SK-N-SH treated with all-trans-retinoic acid at 6 μM for 48 hours (cell line): ENCODE measurements around the gene GTF3C2.

ENCODE experiments used
- ATAC-seq: fragments of 200-7000 bp; cut with Tn5 transposase; 3 replicates; pipeline ENCODE4 v1.9.1; 2020; ENCODE audit warnings: mild to moderate bottlenecking, moderate library complexity
- ARNTL ChIP-seq: fragments of 450-650 bp; formaldehyde crosslinking; IDR thresholded peaks from 2 replicates; pipeline ENCODE4 v1.5.0; 2020; ENCODE audit warnings: low read depth, mild to moderate bottlenecking, moderate library complexity, borderline replicate concordance
- BACH2 ChIP-seq: fragments of 250-450 bp; sonication (Bioruptor Pico); IDR thresholded peaks from 2 replicates; pipeline ENCODE4 v1.9.0; 2021; ENCODE audit warnings: mild to moderate bottlenecking, borderline replicate concordance
- CREB5 ChIP-seq: fragments of 250-450 bp; sonication (Bioruptor Pico); IDR thresholded peaks from 2 replicates; pipeline ENCODE4 v1.5.1; 2020; ENCODE audit warnings: low read depth, mild to moderate bottlenecking, moderate library complexity
- CSDC2 ChIP-seq: fragments of 250-450 bp; sonication (Bioruptor Pico); IDR thresholded peaks from 2 replicates; pipeline ENCODE4 v1.5.0; 2020; ENCODE audit warnings: mild to moderate bottlenecking, moderate library complexity
- ESRRG ChIP-seq: fragments of 250-450 bp; sonication (Bioruptor Pico); IDR thresholded peaks from 2 replicates; pipeline ENCODE4 v1.6.1; 2021; ENCODE audit warnings: mild to moderate bottlenecking
- GLIS3 ChIP-seq: fragments of 250-450 bp; sonication (Bioruptor Pico); IDR thresholded peaks from 2 replicates; pipeline ENCODE4 v1.5.0; 2020; ENCODE audit warnings: mild to moderate bottlenecking, moderate library complexity
- OSR1 ChIP-seq: fragments of 250-450 bp; sonication (Bioruptor Pico); IDR thresholded peaks from 2 replicates; pipeline ENCODE4 v1.8.0; 2022; ENCODE audit warnings: moderate library complexity, mild to moderate bottlenecking, inconsistent platforms
- PATZ1 ChIP-seq: fragments of 250-450 bp; sonication (Bioruptor Pico); IDR thresholded peaks from 2 replicates; pipeline ENCODE4 v1.8.0; 2020; ENCODE audit warnings: mild to moderate bottlenecking, moderate library complexity, borderline replicate concordance
- POU6F1 ChIP-seq: fragments of 250-450 bp; sonication (Bioruptor Pico); IDR thresholded peaks from 2 replicates; pipeline ENCODE4 v1.8.0; 2021; ENCODE audit warnings: low read depth, mild to moderate bottlenecking, moderate library complexity, borderline replicate concordance
- RARB ChIP-seq: fragments of 250-450 bp; sonication (Bioruptor Pico); IDR thresholded peaks from 2 replicates; pipeline ENCODE4 v1.8.0; 2021; ENCODE audit warnings: mild to moderate bottlenecking, moderate library complexity
- SNAI2 ChIP-seq: fragments of 250-450 bp; sonication (Bioruptor Pico); IDR thresholded peaks from 2 replicates; pipeline ENCODE4 v1.5.0; 2020; ENCODE audit warnings: mild to moderate bottlenecking, moderate library complexity
- TCF4 ChIP-seq: fragments of 250-450 bp; sonication (Bioruptor Pico); IDR thresholded peaks from 2 replicates; pipeline ENCODE4 v1.8.0; 2021; ENCODE audit warnings: mild to moderate bottlenecking, moderate library complexity, borderline replicate concordance
- TSHZ2 ChIP-seq: fragments of 250-450 bp; sonication (Bioruptor Pico); IDR thresholded peaks from 2 replicates; pipeline ENCODE4 v1.5.0; 2020; ENCODE audit warnings: mild to moderate bottlenecking, moderate library complexity
- ZC3H10 ChIP-seq: fragments of 250-450 bp; sonication (Bioruptor Pico); IDR thresholded peaks from 2 replicates; pipeline ENCODE4 v1.5.1; 2021; ENCODE audit warnings: mild to moderate bottlenecking, moderate library complexity
- ZFP30 ChIP-seq: fragments of 450-650 bp; formaldehyde crosslinking; IDR thresholded peaks from 2 replicates; pipeline ENCODE4 v1.5.0; 2022; ENCODE audit warnings: mild to moderate bottlenecking, moderate library complexity
- ZNF565 ChIP-seq: fragments of 450-650 bp; formaldehyde crosslinking; conservative IDR thresholded peaks from 2 replicates; pipeline ENCODE4 v1.5.0; 2020; ENCODE audit warnings: low read depth, mild to moderate bottlenecking, moderate library complexity
- ZNF70 ChIP-seq: fragments of 450-650 bp; formaldehyde crosslinking; IDR thresholded peaks from 2 replicates; pipeline ENCODE4 v1.5.0; 2020; ENCODE audit warnings: mild to moderate bottlenecking, moderate library complexity
- ZNF8 ChIP-seq: fragments of 450-650 bp; formaldehyde crosslinking; IDR thresholded peaks from 2 replicates; pipeline ENCODE4 v1.5.0; 2020; ENCODE audit warnings: mild to moderate bottlenecking, moderate library complexity

GTF3C2 gene

GRCh38 chr2:27400348-27401135, 44.0 kb upstream of the GTF3C2 start (continued):
- no peak for TF ChIP-seq POU6F1 (CRISPR knock-in tag)
- TF ChIP-seq CREB5, result no peak
- TF ChIP-seq CSDC2, result no peak
- TF ChIP-seq SNAI2 (CRISPR knock-in tag), result no peak
- no peak for TF ChIP-seq GLIS3 (CRISPR knock-in tag)
- TF ChIP-seq ZFP30 (CRISPR knock-in tag), result no peak
- no peak for TF ChIP-seq ZNF70 (CRISPR knock-in tag)
- TF ChIP-seq, all 23 proteins: peak for 0

- no peak for ATAC-seq
- TF ChIP-seq ARNTL (CRISPR knock-in tag), result no peak
- TF ChIP-seq BACH2 (CRISPR knock-in tag), result no peak
- TF ChIP-seq ZNF70 (CRISPR knock-in tag), result no peak
- no peak for TF ChIP-seq POU6F1 (CRISPR knock-in tag)
- no peak for TF ChIP-seq GLIS3 (CRISPR knock-in tag)
- no peak for TF ChIP-seq ZC3H10 (CRISPR knock-in tag)
- TF ChIP-seq CREB5, result no peak
- TF ChIP-seq ESRRG (CRISPR knock-in tag), result no peak
- no peak for TF ChIP-seq RARB (CRISPR knock-in tag)
- TF ChIP-seq SNAI2 (CRISPR knock-in tag), result no peak
- TF ChIP-seq TSHZ2 (CRISPR knock-in tag), result no peak
- TF ChIP-seq TCF4 (CRISPR knock-in tag), result no peak
Observed at GRCh38 chr2:27398962-27399361, 42.4 kb upstream of the GTF3C2 start.

- ATAC-seq, result no peak
Observed at GRCh38 chr2:27393225-27393624, 36.7 kb upstream of the GTF3C2 start.

More at GRCh38 chr2:27393225-27393624, 36.7 kb upstream of the GTF3C2 start:
- TF ChIP-seq ZNF8 (CRISPR knock-in tag), result no peak
- TF ChIP-seq OSR1 (CRISPR knock-in tag), result no peak
- TF ChIP-seq BACH2 (CRISPR knock-in tag), result no peak
- no peak for TF ChIP-seq PATZ1
- no peak for TF ChIP-seq ZNF70 (CRISPR knock-in tag)
- TF ChIP-seq ZNF565 (CRISPR knock-in tag), result no peak
- TF ChIP-seq GLIS3 (CRISPR knock-in tag), result no peak
- TF ChIP-seq TSHZ2 (CRISPR knock-in tag), result no peak
- no peak for TF ChIP-seq ZFP30 (CRISPR knock-in tag)
